K562 (cell line): Measurements from ENCODE around the gene DOK3. TPM values are rescaled to one million over a fixed set of nuclear protein-coding genes. Genes with fewer than 3 reads are reported as not detected.

ENCODE experiments used
- BRCA1 ChIP-seq, 2 experiments: fragments of 450-650 bp in 1 of 2; sonication (generic) in 1 of 2; formaldehyde crosslinking in 1 of 2; IDR thresholded peaks; 2 replicates each; pipeline versions ENCODE4 v1.5.0 to v1.6.1; 2017 to 2020; ENCODE audit warnings: mild to moderate bottlenecking in 1 of 2, missing genetic modification reagents in 1 of 2
- CCAR2 ChIP-seq: fragments of 200-400 bp; formaldehyde crosslinking; IDR thresholded peaks from 2 replicates; pipeline ENCODE4 v1.6.1; 2017; ENCODE audit warnings: mild to moderate bottlenecking, low read depth, low read length
- CTCFL ChIP-seq: IDR thresholded peaks from 2 replicates; pipeline ENCODE4 v1.6.1; 2011; ENCODE audit warnings: borderline replicate concordance, low read depth, mild to moderate bottlenecking, moderate library complexity, low read length; ENCODE audit not compliant: insufficient read depth, poor library complexity, severe bottlenecking
- HCFC1 ChIP-seq: IDR thresholded peaks from 2 replicates; pipeline ENCODE4 v1.6.1; 2012; ENCODE audit warnings: low read depth, low read length, improper control_type of control experiment
- HDAC1 ChIP-seq, 2 experiments: fragments of 450-650 bp; IDR thresholded peaks; 2 replicates each; pipeline ENCODE4 v1.6.1; 2016 to 2017; ENCODE audit warnings: inconsistent platforms in 1 of 2, mild to moderate bottlenecking in 1 of 2, moderate library complexity in 1 of 2
- KLF16 ChIP-seq: IDR thresholded peaks from 2 replicates; pipeline ENCODE4 v1.6.1; 2016; ENCODE audit warnings: antibody characterized with exemption
- POLR2AphosphoS5 ChIP-seq: IDR thresholded peaks from 2 replicates; pipeline ENCODE4 v1.6.1; 2011; ENCODE audit warnings: mild to moderate bottlenecking, low read depth, low read length, moderate library complexity; ENCODE audit not compliant: control insufficient read depth, insufficient read depth
- PURB ChIP-seq: sonication (generic); formaldehyde crosslinking; IDR thresholded peaks from 2 replicates; pipeline ENCODE4 v1.9.0; 2021; ENCODE audit warnings: low read depth, mild to moderate bottlenecking, missing genetic modification reagents
- RBFOX2 ChIP-seq: fragments of 200-400 bp; formaldehyde crosslinking; IDR thresholded peaks from 2 replicates; pipeline ENCODE4 v1.6.1; 2017; ENCODE audit warnings: low read depth, mild to moderate bottlenecking, low read length, moderate library complexity
- RFX1 ChIP-seq: fragments of 450-650 bp; IDR thresholded peaks from 2 replicates; pipeline ENCODE4 v1.6.1; 2016; ENCODE audit warnings: mild to moderate bottlenecking, moderate library complexity
- RFX5 ChIP-seq: IDR thresholded peaks from 2 replicates; pipeline ENCODE4 v1.6.1; 2011; ENCODE audit warnings: low read depth, mild to moderate bottlenecking, improper control_type of control experiment, low read length
- SNRNP70 ChIP-seq: fragments of 200-400 bp; formaldehyde crosslinking; optimal IDR thresholded peaks from 2 replicates; pipeline ENCODE3; 2017; ENCODE audit warnings: low read depth, low read length
- USF1 ChIP-seq: sonication (generic); formaldehyde crosslinking; IDR thresholded peaks from 2 replicates; pipeline ENCODE4 v1.9.0; 2022; ENCODE audit warnings: mild to moderate bottlenecking, missing genetic modification reagents
- ZC3H4 ChIP-seq: sonication (generic); formaldehyde crosslinking; IDR thresholded peaks from 2 replicates; pipeline ENCODE4 v1.9.0; 2021; ENCODE audit warnings: missing genetic modification reagents, borderline replicate concordance
- ZNF263 ChIP-seq: sonication (generic); formaldehyde crosslinking; IDR thresholded peaks from 2 replicates; pipeline ENCODE4 v1.8.0; 2022; ENCODE audit warnings: mild to moderate bottlenecking, missing genetic modification reagents, borderline replicate concordance
- ZNF354B ChIP-seq: fragments of 250-450 bp; sonication (Bioruptor Pico); IDR thresholded peaks from 2 replicates; pipeline ENCODE4 v1.4.0; 2020
- ZSCAN32 ChIP-seq: fragments of 450-650 bp; formaldehyde crosslinking; IDR thresholded peaks from 2 replicates; pipeline ENCODE4 v1.4.0; 2020; ENCODE audit warnings: mild to moderate bottlenecking, moderate library complexity
- polyA plus RNA-seq, 8 experiments: library from polyadenylated mRNA; depleted of rRNA in 4 of 8; stranded (reverse) in 5 of 8; unstranded in 3 of 8; fragments of >200 nt; fragmentation: Nextera tagmentation in 2 of 8; fragmentation: Illumina TruSeq in 1 of 8; extraction: Ambion mirVana in 2 of 8; extraction: Trizol in 1 of 8; gene quantifications; 2 replicates each; pipeline versions ENCODE4 v1.2.1 to v1.2.3, GENCODE V29; 2011 to 2014; ENCODE audit warnings: inconsistent platforms in 1 of 8, missing spikeins in 1 of 8
- total RNA-seq, 7 experiments: library from RNA; depleted of rRNA in 6 of 7; stranded (reverse); fragments of >200 nt in 6 of 7; fragmentation: Illumina TruSeq in 2 of 7; extraction: Trizol in 2 of 7; gene quantifications; 2 replicates each; pipeline versions ENCODE4 v1.2.1 to v1.2.3, GENCODE V29; 2011 to 2021; ENCODE audit warnings: low replicate concordance in 1 of 7

Gene DOK3
- total and polyA plus RNA-seq, 9 of the 15 experiments (the other 6 are each of a cell fraction or from before 2014, with no cell fraction given): 1.3 to 23.0 (median 8.0) TPM

GRCh38 chr5:177469750-177470525, 39.7 kb downstream of the DOK3 start (continued):
- TF ChIP-seq RFX5 (no peak), CCAR2 (no peak), KLF16 (no peak), SNRNP70 (no peak), RBFOX2 (0 out of 2 replicates have a peak, but pooled peaks have one; percentile 30), ZNF354B (CRISPR knock-in tag) (no peak), BRCA1 (IDR thresholded peaks at IDR 0.05) (no peak), BRCA1 (CRISPR knock-in tag; IDR thresholded peaks at IDR 0.05) (0 out of 2 replicates have a peak, but pooled peaks have one; percentile 17), HDAC1 (IDR thresholded peaks at IDR 0.05) (no peak), ZNF263 (CRISPR knock-in tag) (no peak), PURB (no peak), CTCFL (no peak), ZSCAN32 (CRISPR knock-in tag) (no peak), USF1 (CRISPR knock-in tag) (0 out of 2 replicates have a peak, but pooled peaks have one; percentile 5), POLR2AphosphoS5 (0 out of 2 replicates have a peak, but pooled peaks have one; percentile 25), RFX1 (no peak), ZC3H4 (CRISPR knock-in tag) (no peak), HCFC1 (no peak)
